Stimulated activated CD4-positive, alpha-beta T cell treated with anti-CD3 and anti-CD28 coated beads, Interleukin-12 subunit alpha, Interleukin-12 subunit beta, amount 100 ng/mL, for 4 hours (primary cell): ENCODE results near the gene SCGB2A2.

ENCODE experiments used
- DNase-seq: peaks from one replicate; pipeline ENCODE4 v3.0.0-alpha.2; 2020

Gene SCGB2A2

DNA sequence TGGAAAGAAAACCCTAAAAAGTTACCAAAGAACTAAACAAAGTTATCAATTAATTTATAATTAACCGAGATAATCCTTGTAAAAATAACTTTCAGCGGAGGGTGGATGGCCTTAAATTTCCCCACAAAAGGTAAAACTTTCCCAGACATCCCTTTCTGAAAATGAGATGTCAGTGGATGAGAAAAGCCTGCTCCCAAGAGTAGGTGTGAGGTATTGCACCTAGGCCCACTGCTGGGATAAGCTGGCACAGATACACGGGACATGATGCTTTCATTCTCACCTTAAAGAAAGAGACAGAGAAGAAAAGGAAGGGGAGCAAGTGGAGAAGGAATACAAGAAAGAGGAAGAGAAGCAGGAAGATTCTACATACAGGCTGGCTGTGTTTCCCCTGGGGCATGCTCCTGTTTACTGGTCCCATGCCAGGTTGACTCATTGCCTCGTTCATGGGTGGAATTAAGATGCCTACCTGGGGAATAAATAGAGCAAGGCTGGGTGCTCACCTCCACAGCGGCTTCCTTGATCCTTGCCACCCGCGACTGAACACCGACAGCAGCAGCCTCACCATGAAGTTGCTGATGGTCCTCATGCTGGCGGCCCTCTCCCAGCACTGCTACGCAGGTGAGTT is at the start of gene SCGB2A2:
SCGB2A2 (plus strand) TSS at position 505 of the 625 bp plus-strand sequence; CDS start at position 564, 59 bp downstream.
- no peak for DNase-seq

DNA sequence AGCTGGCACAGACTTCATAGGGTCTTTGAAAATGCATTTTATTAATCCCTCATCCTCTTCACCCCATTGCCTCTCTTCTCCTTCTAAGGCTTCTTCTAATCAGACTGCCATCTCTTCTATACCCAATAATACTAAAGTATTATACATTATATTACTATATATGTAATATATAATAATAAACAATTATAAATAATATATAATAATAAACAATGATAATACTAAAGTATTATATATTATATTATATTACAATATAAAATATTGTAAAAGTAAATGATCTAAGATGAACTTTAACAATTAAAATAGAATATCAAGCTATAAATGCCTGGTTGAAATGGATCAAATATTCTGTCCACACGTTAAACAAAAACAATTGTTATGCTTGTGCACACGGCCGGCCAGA is 48.5 kb upstream of the SCGB2A2 start:
- DNase-seq = no peak

DNA sequence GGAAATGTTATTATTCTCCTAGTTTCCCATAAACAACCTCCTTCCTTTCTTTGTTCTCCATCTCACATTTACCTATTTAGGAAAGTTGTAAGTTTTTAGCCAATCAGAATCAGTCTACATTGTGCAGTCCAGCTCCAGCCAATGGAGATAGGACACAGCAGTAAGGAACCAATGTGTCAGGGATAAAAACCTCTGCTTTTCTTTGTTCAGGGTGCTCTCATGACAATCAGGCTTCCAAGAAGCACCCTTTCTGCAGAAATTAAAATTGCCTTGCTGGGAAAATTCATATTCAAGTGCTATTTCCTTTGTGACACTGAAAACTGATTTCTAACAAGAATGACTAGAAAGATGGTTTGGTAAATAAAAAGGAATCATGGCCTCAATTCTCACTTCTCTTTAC is 46.9 kb upstream of the SCGB2A2 start:
- DNase-seq = no peak

DNA sequence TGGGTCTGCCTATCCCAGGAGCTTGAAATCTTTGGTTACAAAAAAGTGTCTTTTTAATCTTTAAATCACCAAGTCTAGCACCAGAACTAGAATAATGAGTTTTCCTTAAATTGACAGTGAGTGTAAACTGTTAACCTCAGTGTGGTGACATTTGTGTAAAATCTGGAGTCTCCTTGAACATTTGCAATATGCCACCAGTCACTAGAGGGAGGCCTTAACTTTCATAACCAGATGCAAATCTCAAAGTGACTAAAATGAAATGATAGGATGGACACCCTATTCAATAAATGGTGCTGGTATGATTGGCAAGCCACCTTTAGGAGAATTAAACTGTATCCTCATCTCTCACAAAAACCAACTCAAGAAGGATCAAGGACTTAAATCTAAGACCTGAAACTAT is 36.2 kb upstream of the SCGB2A2 start:
- DNase-seq = no peak

DNA sequence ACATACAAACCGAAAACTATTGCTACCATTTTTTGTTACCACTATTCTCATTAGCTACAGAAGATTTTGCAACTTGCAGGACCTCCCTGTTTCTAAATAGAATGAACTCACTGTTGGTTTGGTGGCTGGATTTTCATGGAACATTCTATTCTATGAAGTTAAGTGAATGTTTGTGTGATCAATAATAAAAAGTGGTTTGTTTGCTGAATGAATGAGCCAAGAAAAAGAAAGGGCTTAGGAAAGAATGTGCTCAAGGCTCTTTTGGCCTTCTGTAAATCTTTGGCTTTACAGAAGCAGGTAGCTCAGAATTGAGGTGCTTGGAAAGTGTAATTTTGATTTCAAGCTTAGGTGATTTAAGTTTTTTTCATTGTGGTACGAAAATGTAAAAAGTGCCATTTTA is 33.8 kb upstream of the SCGB2A2 start:
- DNase-seq = no peak

DNA sequence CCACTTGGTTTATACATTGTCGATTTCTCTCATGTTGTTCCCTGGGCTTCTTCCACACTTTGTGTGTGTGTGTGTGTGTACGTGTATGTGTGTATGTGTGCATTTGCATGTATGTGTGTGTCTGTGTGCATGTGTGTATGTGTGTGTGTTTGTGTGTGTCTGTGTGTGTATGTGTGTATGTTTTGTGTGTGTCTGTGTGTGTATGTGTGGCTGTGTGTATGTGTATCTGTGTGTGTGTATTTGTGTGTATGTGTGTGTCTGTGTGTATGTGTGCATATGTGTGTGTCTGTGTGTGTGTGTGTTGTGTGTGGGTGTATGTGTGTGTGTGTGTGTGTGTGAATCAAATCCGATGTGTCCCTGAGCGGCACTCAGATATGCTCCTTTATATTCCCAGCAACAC is 32.5 kb upstream of the SCGB2A2 start:
- no peak for DNase-seq

DNA sequence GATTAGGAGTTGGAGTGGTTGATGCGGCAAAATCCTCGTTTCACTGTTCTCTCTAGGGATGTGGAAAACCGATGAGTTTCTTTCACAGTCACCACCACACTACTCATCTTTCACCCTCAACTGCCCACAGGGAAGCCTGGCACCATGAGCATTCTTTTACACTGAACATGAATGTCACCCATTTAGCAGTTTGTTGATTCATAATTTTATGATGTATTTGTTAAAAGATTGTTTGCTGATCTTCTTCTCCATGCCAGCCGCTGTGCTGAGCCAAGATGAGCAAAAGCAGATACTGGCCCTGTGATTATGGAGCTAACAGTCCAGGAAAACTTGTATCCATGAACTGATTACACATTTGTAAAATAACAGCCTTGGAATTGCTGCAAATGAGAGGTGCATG is 31.8 kb upstream of the SCGB2A2 start:
- no peak for DNase-seq

DNA sequence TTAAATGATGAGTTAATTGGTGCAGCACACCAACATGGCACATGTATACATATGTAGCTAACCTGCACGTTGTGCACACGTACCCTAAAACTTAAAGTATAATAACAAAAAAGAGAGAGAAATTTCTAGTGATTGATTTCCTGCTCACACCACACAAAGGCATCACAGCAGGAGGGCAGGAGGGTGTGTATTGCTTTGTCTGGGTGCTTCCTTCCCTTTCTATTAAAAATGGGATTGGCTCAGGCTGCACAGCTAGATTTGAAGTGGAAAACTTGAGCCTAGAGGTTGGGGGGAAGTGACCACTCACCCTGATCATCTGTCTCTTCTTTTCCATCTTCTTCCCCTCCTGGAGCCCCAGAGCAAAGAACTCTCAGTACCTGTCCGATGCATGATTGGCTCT is 28.9 kb upstream of the SCGB2A2 start:
- DNase-seq = no peak

DNA sequence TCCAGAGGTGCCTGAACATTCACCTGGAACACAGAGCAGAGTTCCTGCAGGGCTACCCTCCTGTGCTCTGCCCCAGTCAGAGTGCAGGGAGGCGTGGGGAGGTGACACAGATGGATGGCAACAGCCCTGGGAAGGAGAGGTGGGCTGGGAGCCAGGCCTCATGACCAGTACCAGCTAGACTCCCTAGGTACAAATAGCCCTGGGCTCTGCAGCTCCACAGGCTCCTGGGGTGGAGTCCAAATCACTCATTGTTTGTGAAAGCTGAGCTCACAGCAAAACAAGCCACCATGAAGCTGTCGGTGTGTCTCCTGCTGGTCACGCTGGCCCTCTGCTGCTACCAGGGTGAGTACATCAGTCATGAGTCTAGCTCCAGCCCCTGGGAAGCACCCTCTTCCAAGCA is 27.9 kb upstream of the SCGB2A2 start, which contains the start of gene SCGB1D2:
SCGB1D2 (plus strand) TSS at position 219 of the 400 bp plus-strand sequence; CDS start at position 288, 69 bp downstream.
- no peak for DNase-seq

DNA sequence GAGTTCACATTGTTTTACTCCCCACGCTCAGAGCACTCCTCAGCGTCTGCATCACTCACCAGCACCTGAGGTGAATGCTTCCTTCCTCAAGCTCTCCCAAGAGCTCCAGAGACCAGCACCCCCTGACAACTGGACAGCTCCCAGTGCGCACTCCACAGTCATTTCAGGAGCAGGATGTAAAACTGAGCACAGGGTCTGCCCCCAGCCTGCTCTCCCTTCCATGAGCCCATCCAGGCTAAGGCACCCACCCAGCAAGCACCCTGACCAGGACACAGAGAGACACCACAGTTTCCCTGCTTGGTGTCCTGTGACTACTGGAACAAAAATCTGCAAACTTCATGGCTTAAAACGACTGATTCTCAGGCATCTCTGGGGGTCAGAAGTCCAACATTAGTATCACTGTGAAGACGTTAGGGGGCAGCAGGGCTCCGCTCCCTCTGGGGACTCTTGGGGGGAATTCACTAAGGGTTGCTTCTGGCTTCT is 24.6 kb upstream of the SCGB2A2 start:
- DNase-seq = no peak

DNA sequence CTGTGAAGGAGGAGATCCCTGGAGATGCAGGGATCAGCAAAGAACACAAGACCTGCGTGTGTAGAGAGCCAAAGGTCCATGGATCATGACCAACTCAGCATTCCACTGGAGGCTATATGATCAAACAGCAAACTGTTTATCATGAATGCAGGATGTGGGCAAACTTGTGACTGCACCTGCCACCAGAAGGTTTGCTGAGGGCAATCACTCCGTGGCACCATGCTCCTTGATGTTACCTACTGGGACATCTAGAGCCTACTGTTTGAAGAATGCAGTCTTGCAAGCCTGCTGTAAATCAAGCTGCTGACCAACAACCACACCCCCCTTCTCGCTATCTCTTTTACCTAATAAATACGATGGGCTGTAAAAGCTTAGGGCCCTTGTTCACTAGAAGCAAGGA is 18.3 kb upstream of the SCGB2A2 start:
- no peak for DNase-seq

DNA sequence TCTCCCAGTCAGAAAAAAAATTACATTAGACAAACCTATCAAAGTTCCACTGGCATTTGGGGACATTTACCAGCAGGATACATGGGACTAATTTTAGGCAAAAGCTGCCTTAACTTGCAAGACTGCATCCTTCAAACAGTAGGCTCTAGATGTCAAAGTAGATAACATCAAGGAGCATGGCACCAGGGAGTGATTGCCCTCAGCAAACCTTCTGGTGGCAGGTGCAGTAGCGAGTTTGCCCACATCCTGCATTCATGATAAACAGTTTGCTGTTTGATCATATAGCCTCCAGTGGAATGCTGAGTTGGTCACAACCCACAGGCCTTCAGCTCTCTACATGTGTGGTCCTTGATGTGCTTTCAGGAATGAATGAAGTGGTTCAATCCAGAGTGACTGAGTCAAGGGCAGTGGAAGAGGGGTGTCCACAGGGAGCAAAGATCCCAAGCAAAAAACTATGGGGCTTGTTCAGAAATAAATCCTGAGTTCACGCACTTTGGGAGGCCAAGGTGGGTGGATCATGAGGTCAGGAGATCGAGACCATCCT is 15.9 kb upstream of the SCGB2A2 start:
- DNase-seq = no peak

DNA sequence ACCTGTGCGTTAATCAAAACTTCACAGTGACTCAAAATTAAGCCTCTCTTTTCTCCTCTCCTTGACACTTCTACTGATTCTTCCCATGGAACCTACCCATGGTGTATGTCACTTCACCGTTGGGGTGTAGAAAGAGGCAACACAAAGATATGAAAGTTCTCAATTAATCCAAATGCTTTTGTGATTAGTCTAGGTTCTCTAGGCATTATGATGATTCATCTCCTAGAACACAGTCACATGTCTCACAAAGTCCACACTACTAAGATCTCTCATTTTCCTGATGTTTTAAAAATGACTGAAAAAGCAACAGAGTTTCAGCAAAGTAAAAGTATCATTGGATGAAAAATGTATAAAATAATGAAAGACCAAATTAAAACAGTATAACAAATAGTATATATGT is 13.7 kb upstream of the SCGB2A2 start:
- DNase-seq = no peak

DNA sequence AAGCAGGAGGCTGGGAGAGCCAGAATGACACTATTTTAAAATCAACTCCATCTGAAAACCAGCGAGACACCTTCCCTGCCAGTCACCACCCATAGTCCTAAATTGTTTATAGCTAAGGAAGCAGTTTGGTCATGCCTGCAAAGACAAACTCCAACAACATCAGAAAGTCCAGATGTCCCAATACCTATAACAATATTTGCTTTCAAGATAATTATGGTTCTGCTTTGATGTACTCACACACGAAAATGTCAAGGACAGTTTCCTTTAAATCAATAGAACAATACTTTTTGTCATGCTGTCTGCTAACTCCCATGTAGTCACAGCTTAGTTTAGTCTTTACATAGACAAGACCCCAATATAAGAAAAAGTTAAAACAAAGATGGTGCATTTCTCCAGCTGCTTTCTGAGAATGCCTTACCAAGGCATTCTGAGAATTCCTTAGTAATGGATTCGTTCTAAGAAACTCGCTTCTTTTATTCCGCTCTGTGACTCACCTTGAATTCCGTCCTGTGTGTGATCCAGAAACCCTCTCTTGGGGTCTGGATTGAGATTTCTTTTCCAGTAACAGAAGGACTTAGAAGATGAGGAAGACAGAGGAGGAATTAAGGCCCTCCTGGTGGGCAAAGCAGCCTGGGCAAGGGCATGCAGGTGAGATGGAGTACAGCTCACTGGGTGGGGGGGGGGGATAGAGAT is 9.6 kb upstream of the SCGB2A2 start:
- no peak for DNase-seq

DNA sequence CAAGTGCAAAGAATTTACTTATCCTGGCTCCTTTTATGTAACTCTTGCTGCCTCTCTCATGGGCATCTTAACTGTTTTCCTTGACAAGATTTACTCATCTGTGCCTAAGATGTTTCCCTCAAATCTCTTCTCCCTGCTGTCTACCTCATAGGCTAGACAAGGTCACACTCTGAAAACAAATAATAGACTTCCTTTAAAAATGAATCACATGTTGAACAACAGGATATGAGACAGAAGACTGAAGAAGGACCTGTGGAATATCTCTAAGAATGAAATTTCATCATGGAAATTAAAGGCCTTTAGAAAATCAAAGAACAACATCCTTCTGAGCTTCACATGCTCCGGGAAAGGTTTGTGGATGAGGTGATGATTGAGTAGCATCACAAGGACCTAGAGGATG is 6.0 kb upstream of the SCGB2A2 start:
- no peak for DNase-seq

DNA sequence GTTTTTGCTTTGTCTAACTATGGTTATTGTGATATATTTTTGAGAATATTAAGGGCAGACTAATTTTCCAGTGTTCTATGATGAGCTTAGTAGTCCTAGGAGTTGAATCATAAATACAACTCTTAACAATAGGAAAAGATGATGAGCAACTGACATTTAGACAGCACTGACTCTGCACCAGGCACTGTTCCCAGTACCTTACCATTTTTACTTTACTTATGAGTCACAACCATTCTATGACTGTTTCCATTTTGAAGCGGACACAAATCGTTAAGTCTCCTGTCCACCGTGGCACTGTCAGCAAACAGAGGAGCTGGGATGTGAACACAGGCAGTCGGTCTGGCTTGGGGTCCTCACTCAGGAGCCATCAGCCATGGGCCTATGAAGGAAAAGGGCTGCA is 3.4 kb upstream of the SCGB2A2 start:
- no peak for DNase-seq

DNA sequence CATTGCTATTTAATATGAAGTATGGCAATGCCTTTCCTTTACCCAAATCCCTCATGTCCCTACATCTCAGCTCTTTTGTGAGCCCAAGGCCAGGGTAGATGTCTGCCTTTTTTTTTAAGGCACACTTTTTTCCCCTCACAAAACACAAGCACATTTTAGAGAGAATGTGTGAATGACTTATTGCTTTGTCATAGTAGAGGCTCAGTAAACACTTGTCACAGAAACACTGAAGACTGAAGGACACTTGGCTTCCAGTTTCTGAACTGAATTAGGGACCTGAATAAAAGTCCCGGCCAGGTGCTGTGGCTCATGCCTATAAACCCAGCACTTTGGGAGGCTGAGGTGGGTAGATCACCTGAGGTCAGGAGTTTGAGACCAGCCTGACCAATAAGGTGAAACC is 2.9 kb upstream of the SCGB2A2 start:
- DNase-seq = no peak

DNA sequence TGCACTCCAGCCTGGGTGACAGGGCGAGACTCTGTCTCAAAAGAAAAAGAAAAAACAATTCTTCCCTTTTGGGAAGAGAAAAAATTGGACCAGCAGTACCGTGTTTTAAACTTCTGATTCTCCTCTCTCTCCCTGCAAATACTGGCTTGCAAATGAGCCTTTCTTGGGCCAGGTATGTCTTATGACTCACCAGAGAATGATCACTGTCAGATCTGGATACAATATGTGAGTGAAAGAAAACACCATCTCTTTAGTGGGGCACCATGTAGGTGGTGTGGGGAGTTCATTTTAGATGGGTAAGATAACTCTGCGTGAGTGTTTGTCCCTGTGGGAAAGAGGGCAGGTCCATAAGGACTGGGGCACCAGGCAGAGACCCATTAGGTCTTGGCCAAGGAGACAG is 2.4 kb upstream of the SCGB2A2 start:
- no peak for DNase-seq

DNA sequence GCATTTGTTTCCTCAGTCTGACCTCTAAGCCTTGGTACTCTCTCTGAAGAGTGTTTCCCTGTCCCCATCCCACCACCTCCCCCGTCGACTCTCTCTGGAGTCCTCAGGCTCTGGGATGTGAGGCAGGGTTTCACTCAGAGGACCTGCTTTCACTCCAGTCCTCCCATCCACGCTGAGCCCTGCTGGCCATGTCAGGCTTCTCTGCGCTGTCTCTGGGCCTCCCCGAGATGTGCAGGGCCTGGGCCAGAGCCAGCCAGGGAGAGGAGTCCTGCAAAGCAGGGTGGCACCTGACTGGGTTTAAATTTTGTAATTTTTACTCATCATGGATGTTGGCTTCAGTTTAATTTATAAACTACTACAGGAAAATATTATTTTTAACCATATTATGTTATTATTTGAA is 3.3 kb downstream of the SCGB2A2 start:
- DNase-seq = no peak

DNA sequence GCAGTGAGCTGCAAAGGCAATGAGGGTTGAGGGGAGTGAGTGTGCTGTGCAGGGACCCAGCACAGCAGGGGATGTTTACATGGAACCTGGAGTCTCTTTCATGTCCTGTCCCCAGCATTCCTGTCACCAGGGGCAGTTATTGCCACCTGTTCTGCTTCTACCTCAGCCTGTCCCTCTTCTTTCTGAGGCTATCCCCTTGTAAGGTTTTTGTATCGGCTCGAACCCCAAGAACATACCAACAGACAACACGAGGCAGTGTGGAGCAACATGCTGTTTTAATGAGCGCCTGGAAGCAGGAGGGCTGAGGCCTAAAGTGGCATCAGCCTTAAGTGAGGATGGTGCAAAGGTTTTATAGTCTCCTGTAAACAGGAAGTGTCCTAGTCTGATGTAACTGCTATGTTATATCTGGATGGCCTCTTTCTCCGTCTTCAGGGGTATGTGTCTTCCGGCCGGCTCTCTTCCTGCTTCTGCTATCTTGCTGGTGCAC is 3.9 kb downstream of the SCGB2A2 start:
- no peak for DNase-seq

DNA sequence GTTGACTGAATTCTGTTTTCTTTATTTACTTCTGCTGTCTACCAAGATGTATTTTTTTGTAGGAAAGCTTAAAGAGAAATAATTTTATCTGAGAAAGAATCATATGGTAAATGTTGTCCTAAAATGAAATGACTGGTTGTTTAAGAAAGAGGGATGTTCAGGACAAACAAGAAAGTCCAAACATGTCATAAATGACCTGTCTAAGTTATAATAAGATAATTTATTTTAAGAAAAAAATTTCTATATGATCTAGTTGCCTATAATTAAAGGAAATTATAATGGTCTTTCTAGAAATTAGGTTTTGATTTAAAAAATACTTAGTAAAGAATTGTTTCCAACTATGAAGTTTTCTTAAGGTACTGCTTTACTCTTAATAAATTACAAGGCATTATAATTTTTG is 10.5 kb downstream of the SCGB2A2 start:
- no peak for DNase-seq

DNA sequence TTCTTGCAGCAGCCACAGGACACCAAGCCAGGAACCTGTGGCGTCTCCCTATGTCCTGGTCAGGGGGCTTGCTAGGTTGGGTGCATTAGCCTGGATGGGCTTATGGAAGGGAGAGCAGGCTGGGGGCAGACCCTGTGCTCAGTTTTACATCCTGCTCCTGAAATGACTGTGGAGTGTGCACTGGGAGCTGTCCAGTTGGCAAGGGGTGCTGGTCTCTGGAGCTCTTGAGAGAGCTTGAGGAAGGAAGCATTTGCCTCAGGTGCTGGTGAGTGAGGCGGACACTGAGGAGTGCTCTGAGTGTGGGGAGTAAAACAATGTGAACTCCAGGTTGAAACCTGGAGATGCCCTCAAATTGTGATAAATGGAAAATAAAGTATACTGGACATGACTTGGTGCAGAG is 25.5 kb downstream of the SCGB2A2 start:
- no peak for DNase-seq

DNA sequence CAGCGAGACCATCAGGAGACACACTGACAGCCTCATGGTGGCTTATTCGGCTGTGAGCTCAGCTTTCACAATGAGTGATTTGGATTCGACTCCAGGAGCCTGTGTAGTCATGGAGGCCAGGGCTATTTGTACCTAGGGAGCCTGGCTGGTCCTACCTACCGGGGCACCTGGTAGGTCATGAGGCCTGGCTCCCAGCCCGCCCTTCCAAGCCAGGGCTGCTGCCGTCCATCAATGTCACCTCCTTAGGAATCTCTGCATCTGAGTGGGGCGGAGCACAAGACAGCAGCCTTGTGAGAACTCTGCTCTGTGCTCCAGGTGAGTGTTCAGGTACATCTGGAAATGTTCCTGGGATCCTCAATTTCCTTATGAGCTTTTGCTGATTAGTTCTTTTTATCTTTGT is 29.0 kb downstream of the SCGB2A2 start, which contains the start of gene SCGB1D4:
SCGB1D4 (minus strand) TSS at position 101 of the 400 bp plus-strand sequence; CDS start at position 36, 65 bp downstream.
- DNase-seq = no peak

DNA sequence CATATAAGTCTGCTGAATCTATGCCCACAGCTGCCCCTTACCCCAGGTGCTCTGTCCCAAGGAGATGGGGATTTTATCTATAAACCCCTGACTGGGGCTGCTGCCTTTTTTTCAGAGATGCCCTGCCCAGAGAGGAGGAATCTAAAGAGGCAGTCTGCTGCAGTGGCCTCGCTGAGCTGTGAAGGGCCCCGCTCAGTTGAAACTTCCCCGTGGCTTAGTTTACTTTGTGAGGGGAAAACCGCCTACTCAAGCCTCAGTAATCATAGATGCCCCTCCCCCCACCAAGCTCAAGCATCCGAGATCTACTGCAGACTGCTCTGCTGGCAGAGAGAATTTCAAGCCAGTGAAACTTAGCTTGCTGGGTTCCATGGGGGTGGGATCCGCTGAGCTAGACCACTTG is 36.3 kb downstream of the SCGB2A2 start:
- no peak for DNase-seq
